Lower leg skin (tissue), 4 donors: Measurements from ENCODE around the gene PAPOLB. TPM values are rescaled to one million over a fixed set of nuclear protein-coding genes. Genes with fewer than 3 reads are reported as not detected.

Experiments
- DNase-seq, 2 donors: peaks; one replicate each; pipeline ENCODE4 v3.0.0-alpha.2; 2019; ENCODE audit warnings: low spot score in 2 of 2
- H3K4me3 ChIP-seq: fragments of 200-600 bp; sonication (generic); 2 replicates; pipeline ENCODE4 v1.5.1; 2017; ENCODE audit warnings: mild to moderate bottlenecking, low read depth; ENCODE audit not compliant: poor library complexity, severe bottlenecking
- CTCF ChIP-seq, 3 donors: fragments of 450-650 bp; IDR thresholded peaks; one replicate each; pipeline ENCODE4 v1.5.1; 2016; ENCODE audit warnings: antibody characterized with exemption in 3 of 3, mild to moderate bottlenecking in 3 of 3, moderate library complexity in 2 of 3
- POLR2A ChIP-seq, 2 donors: fragments of 450-650 bp; IDR thresholded peaks; one replicate each; pipeline ENCODE4 v1.6.1; 2016 to 2017; ENCODE audit warnings: antibody characterized with exemption in 2 of 2, mild to moderate bottlenecking in 1 of 2, moderate library complexity in 1 of 2
- WGBS, 2 donors: methylation state at CpG; one replicate each; pipeline ENCODE4 v1.1.5; 2018; 5-methylcytosine and 5-hydroxymethylcytosine counted together
- intact Hi-C: fragments of 100-400 bp; cut with DNase I; formaldehyde crosslinking; loops from one replicate; pipeline ENCODE4 v1.15.0; 2023; ENCODE audit warnings: low total_unique reads
- total RNA-seq, 4 donors: library from RNA; depleted of rRNA; stranded (reverse); fragments of >200 nt; gene quantifications; one replicate each; pipeline ENCODE4 v1.1.0, GENCODE V29; 2016

Gene PAPOLB
- total RNA-seq, 4 donors from 2014 or later = 0.08 TPM; not detected in 3

- H3K4me3 ChIP-seq = no peak overlapping the region
- TF ChIP-seq CTCF (IDR thresholded peaks at IDR 0.05) (no peak), POLR2A (IDR thresholded peaks at IDR 0.05) (no peak)
- DNase-seq = no peak
- intact Hi-C loops = no loop called here
- 87 to 88% methylated on average over 9 of the region's 9 CpGs for WGBS, 2 donors
These were observed 5.0 kb upstream of the PAPOLB start for GRCh38 chr7:4866528-4867496.

- intact Hi-C loops = no loop called here
- WGBS, 2 donors = 80 to 81% methylated on average over 14 of the region's 14 CpGs
- no peak for TF ChIP-seq CTCF (IDR thresholded peaks at IDR 0.05)
- no peak for TF ChIP-seq POLR2A (IDR thresholded peaks at IDR 0.05)
- DNase-seq = no peak
- H3K4me3 ChIP-seq = no peak overlapping the region
These were observed 326 bp upstream of the PAPOLB start for GRCh38 chr7:4862156-4862555.

- intact Hi-C loops = no loop called here
- 83 to 90% methylated on average over 11 of the region's 11 CpGs for WGBS, 2 donors
- TF ChIP-seq POLR2A (IDR thresholded peaks at IDR 0.05) (no peak), CTCF (IDR thresholded peaks at IDR 0.05) (no peak)
These were observed 603 bp downstream of the PAPOLB start for GRCh38 chr7:4861227-4861626.

GRCh38 chr7:4857189-4857588 lies 4.6 kb downstream of the PAPOLB start:
- TF ChIP-seq POLR2A (IDR thresholded peaks at IDR 0.05) = no peak
- TF ChIP-seq CTCF (IDR thresholded peaks at IDR 0.05) = no peak
- H3K4me3 ChIP-seq = no peak overlapping the region
- 82 to 84% methylated on average over 3 of the region's 3 CpGs for WGBS, 2 donors
- no peak for DNase-seq
- intact Hi-C loops = no loop called here

More at GRCh38 chr7:4861227-4861626, 603 bp downstream of the PAPOLB start:
- no peak overlapping the region for H3K4me3 ChIP-seq
- no peak for DNase-seq

GRCh38 chr7:4856336-4857057 lies 5.3 kb downstream of the PAPOLB start:
- H3K4me3 ChIP-seq = no peak overlapping the region
- WGBS, 2 donors = 81 to 87% methylated on average over 10 of the region's 10 CpGs
- intact Hi-C loops = no loop called here

More at GRCh38 chr7:4856336-4857057, 5.3 kb downstream of the PAPOLB start:
- no peak for DNase-seq
- TF ChIP-seq POLR2A (IDR thresholded peaks at IDR 0.05) = no peak
- no peak for TF ChIP-seq CTCF (IDR thresholded peaks at IDR 0.05)
